ENCODE measurements around the gene GTPBP6.
"Not testable (repeated sequence)": the region's sequence is repeated elsewhere in the genome, so short reads cannot be mapped to it uniquely, and the experiment has no call there.

The GTPBP6 gene

DNA sequence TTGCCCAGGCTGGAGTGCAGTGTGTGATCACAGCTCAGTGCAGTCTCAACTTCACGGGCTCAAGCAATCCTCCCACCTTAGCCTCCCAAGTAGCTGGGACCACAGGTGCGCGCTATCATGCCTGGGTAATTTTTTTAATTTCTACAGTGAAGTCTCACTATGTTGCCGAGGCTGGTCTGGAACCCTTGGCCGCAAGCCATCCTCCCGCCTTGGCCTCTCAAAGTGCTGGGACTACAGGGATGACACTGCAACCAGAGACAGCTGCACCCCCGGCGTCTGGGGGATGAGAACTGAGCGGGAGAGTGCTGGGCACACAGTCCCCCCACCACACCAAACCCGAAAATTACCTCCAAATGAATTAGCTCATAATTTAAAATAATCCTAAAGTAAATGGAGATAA is 33.1 kb upstream of the GTPBP6 start:
- DNase-seq = no peak

- not testable (repeated sequence) for DNase-seq
Measured at GRCh38 chrX:351324-351641, 32.7 kb upstream of the GTPBP6 start.

- DNase-seq = no peak
Measured at GRCh38 chrX:350534-351323, 32.1 kb upstream of the GTPBP6 start.

DNA sequence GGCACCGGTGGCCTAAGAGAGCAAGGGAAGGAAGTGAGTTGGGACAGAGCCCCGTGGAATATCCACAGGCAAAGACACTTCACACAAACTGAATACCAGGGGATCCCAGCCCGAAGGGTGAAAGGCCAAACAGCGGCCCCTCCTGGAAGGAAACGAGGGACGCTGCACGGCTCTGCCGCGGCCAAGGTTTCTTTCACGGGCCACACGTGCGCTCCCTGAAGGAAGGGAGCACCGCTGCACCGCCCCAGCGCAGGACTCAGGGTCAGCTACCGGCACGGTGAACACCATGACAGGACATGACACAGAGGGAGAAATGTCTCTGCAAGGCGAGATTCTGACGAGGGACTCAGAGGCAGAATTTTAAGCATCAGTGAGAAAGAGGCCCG is 31.5 kb upstream of the GTPBP6 start:
- DNase-seq = no peak

DNA sequence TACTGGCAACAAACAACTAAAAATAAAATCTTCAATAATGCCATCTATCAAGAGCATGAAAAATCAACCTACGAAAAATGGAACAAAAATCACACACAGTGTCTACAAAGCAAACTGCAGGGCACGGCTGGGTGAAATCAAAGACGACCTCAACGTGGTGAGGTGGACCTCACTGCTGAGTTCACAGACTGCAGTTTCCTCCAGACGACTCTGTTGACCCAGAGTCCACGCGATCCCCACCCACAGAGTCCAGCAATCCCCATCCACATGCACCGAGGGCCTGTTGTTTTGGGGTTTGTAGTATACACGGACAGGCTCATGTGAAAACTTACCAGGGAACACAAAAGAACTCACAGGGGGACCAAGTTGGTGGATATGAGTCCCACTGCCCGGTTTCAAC is 31.1 kb upstream of the GTPBP6 start:
- no peak for DNase-seq

GRCh38 chrX:349196-349595 is 30.6 kb upstream of the GTPBP6 start:
- no peak for DNase-seq

DNA sequence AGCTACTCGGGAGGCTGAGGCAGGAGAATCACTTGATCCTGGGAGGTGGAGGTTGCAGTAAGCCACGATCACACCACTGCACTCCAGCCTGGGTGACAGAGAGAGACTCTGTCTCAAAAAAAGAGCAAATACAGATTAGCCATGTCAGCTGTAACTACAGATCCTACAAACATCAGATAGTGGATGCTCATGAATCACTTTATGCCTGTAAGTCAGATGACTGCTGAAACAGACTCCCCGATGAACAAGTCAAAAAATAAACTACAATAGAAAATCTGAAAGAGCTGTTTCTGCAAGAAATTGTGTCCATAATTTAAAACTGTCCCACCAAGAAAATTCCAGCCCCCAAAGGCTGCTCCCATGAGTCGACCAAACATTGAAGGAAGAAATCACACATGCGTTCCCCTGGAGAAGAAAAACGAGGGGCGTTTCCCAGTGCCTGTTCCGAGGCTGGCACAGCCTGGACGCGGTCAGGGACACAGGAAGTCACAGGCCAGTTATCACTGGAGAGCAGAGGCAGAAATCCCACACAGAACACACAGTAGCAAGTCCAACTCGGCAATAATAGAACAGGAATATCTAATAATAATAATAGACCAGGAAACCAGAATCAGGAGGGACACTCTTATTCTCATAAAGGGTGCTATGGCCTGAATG is 30.0 kb upstream of the GTPBP6 start:
- DNase-seq = no peak

GRCh38 chrX:347351-348117 is 28.9 kb upstream of the GTPBP6 start:
- no peak for DNase-seq

DNA sequence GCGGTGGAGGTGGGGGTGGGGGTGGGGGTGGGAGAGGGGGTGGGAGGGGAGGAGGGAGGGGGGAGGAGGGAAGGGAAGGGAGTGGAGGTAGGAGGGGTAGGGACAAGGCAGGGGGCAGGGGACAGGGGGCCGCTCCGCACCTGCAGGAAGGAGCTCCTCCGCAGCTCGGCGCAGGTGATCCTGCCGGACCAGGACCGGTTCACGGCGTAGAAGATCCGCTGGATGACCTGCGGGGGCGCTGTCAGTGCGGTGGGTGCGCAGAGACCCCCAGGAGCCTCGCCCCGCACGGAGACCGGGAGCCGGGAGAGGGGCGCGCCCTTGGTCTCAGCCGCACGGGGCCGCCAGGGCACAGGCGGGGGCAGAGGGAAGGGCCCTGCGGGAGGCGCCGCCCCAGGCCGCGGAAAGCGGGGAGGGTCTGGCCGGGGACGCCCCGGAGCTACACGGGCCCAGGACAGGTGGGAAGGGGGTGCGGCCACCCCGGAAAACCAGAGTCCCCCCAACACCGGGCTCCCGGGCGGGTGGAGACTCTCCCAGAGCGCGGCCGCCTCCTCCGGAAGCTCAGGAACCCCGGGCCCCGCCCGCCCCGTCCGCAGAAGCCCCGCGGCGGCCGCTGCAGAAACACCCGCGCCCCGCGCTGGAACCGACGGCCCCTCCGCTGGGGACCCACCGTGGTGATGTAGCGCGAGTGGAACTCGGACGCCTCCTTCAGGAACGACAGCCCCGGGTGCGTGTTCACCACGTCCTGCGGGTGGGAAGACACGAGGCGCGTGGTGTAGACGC is 27.6 kb upstream of the GTPBP6 start:
- no peak for DNase-seq

DNA sequence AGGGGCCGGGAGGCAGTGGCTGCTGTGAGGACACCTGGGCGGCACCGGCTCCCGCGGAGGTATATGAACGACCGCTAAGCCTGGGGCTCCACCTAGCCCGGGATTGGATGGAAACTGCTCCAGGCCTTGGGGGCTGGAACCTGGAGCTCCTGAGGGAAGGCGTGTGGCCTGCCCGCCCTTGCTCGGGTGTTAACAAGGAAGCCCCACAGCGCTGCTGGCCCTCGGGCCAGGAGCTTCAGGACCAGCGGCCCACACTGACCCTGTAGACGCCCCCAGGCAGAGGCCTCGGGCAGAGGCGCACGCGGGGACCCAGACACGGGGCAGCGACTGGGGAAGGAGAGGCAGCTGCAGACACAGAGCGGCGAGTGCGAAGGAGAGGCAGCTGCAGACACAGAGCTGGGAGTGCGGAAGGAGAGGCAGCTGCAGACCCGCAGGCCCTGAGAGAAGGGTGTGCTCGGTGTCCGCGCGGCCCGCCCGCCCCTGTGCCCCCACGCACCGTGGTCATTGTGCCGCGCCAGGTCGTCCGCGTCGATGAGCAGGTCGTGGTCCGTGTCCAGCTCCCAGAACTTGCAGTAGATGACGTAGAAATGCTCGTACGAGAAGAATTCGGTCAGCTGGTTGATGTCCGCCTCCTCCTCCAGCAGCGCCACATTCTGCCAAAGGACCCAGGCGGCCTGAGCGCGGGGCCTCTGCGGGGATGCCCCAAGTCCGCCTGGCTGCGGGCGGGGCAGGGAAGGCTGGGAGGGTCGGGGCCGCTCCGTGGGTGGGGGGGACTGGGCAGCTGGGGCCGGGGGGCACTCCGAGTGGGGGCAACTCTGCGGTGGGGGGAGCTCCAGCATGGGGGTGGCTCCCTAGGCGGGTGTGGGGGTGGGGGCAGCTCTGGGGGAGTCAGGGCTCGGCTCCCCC is 26.7 kb upstream of the GTPBP6 start:
- DNase-seq = no peak

DNA sequence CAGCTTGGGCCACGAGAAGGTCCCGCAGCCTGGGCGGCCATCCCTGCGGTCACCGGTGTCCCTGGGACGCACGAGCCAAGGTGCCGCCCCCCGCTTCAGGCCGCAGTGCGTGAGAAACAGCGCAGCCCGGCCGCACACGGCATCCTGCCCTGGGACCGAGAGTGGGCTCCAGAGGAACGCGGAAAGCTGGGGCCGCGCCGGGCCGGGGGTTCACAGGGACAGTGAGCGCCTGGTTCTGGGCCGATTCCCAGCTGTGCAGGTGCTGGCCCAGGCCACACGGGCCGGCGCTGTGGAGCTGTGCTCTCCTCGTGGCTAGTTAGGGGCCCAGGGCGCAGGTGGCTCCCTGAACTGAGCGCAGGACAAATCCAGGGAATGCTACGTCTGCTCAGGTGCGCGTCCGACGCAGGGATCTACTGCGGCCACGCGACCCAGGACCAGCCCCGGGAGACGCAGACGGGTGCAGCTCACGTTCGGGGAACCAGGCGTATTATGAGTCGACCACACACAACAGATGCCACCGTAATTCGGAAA is 25.8 kb upstream of the GTPBP6 start:
- DNase-seq = no peak

DNA sequence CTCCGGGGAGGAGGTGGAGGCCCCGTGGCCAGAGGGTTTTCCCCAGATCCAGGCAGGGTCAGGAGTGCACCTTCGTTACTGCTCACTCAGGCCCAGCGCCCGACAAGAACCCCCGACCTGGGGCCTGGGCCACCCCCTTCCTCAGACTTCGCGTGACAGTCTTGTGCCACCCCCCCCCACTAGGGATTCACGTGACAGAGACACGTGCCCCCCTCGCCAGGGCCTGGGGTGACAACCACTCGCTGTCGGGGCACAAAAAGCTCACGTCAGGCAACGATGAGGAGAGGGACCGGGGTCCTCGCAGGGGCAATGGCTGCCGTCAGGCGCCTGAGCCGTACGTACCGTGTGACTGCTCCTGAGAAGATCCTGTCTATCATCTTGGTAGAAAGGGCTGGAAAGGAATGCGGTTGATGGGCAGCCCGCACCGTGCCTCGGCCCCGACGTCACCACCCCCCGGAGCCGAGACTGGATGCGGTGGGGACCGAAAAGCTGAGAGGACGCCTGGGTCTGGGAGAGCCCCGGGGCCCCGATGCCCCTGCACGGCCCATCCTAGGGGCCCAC is 23.0 kb upstream of the GTPBP6 start:
- no peak for DNase-seq

- DNase-seq = no peak
Measured at GRCh38 chrX:340641-341423, 22.2 kb upstream of the GTPBP6 start.

DNA sequence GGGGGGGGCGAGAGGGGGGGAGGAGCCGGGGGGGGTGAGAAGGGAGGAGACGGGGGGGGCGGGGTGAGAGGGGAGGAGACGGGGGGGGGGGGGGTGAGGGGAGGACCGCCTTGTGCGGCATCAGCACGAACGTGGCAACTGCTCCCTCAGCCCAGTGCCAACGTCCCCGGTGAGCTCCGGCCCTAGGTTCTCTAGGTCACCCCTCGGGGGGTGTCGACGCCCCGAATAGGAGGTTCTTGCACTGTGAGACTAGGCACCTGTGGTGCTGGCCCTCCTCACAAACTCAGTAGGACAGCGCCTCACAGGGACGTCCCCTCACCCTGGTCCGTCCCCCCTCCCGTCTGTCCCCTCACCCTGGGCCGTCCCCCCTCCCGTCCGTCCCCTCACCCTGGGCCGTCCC is 21.5 kb upstream of the GTPBP6 start:
- DNase-seq = no peak

DNA sequence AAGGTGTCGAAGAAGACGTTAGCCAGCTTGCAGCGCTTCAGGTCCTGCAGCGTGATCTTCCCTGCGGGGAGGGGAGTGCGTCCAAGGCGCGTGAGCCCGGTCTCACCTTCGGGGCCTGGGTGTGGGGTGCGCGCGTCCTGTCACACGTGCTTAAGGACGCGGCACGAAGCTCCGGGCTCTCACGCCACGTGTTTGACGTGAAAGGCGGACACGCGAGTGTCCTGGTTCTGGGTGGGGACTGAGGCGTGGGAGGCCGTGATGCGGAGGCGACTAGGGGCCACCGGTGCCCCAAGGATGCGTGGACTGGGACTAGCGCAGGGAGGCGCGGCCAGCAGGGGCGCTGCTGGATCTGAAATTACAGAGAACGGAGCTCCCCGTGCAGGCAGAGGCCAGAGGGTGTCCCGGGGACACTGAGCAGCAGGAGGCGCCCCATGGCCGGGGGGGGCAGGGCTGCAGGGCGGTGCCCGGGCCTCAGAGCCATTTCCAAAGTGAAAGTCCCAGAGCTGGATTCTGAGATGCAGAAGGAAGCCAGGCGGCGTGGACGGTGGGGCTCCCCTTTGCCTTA is 20.3 kb upstream of the GTPBP6 start:
- DNase-seq = no peak

DNA sequence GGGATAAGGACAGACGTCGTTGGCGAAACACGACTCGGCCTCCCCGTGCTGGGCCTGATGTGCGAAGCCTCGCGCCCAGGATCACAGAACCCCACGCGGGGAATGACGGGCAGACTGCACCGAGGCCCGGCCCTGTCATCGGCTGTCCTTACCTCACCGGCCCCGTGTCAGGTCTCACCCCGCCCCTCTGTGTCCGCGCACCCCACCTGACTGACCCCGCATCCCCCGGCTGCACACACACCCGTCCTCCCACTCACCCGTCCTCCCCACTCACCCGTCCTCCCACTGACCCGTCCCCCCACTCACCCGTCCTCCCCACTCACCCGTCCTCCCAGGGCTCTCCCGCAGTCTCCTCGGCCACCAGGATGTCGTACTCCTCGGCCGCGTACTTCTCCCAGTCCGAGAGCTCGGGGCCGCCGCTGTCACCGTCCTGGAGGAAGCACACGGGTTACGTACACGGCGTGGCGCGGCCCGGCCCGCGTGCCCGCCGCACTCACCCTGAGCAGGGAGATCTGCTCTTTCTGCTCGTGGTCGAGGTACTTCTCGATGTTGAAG is 19.8 kb upstream of the GTPBP6 start:
- no peak for DNase-seq

DNA sequence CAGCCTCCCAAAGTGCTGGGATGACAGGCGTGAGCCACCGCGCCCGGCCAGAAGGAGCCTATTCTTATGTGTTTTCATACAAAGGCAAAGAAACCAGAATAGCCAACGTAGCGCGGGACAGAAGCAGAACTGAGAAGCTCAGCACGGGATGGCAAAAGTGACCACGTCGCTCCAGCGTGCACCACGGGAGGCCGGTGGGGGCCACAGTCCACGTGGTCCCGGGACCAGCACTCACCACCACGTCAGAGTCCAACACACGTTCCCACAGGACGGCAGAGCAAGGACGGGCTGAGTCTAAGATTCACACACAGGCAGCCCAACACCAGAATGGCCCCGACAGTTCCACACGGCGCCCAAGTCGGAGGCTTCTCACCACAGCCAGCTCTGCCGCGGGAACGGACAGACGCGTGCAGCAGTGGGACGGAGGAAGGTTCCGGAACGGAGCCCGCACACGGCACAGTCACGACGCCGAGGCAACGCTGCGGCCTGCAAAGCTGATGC is 18.8 kb upstream of the GTPBP6 start:
- no peak for DNase-seq

- DNase-seq = no peak
Measured at GRCh38 chrX:336227-336626, 17.6 kb upstream of the GTPBP6 start.

GRCh38 chrX:335758-336155 is 17.2 kb upstream of the GTPBP6 start:
- DNase-seq = no peak

Measured in activated effector memory CD4-positive, alpha-beta T cell treated with Interleukin-2 at 50 U/mL for 16 hours (primary cell).